SK-N-MC (cell line): ENCODE measurements around the gene CABP4.
"Not testable (repeated sequence)": the region's sequence is repeated elsewhere in the genome, so short reads cannot be mapped to it uniquely, and the experiment has no call there.

Experiments
- EZH2 ChIP-seq: fragments of 200-600 bp; sonication (generic); IDR thresholded peaks from one replicate; pipeline ENCODE4 v1.6.1; 2017; ENCODE audit warnings: antibody characterized with exemption
- POLR2AphosphoS5 ChIP-seq: IDR thresholded peaks from 2 replicates; pipeline ENCODE4 v1.6.1; 2012; ENCODE audit warnings: mild to moderate bottlenecking, low read depth, low read length, borderline replicate concordance

DNA sequence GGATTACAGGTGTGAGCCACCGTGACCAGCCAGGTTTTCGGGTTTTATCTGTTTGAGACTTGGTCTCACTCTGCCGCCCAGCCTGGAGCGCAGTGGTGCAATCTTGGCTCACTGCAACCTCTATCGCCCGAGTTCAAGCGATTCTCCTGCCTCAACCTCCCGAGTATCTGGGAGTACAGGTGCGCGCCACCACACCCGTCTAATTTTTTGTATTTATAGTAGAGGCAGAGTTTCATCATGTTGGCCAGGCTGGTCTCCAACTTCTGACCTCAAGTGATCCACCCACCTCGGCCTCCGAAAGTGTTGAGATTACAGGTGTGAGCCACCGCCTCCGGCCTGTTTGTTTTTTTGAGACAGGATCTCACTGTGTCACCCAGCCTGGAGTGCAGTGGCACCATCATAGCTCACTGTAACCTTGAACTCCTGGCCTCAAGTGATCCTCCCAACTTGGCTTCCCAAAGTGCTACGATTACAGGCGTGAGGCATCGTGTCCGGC is 27.7 kb upstream of the CABP4 start:
- TF ChIP-seq EZH2, POLR2AphosphoS5: not testable (repeated sequence)
